ENCODE measurements around the gene HSPB2. TPM values are rescaled to one million over a fixed set of nuclear protein-coding genes. Genes with fewer than 3 reads are reported as not detected.

Gene HSPB2
- polyA plus RNA-seq, 4 donors = 1.1 to 2.7 (median 2.1) TPM

Other genes starting within 250 kb of the HSPB2 start
- 10 to 100 TPM; 20.7 to 24.9 (median 23.4) TPM for gene PPP2R1B, start 146.3 kb upstream of the HSPB2 start, polyA plus RNA-seq (ENCODE audit: insufficient read length in 4 of 4)
- gene ALG9, start 41.2 kb upstream of the HSPB2 start, polyA plus RNA-seq (ENCODE audit: insufficient read length in 4 of 4) = 10 to 100 TPM; 40.3 to 50.2 (median 46.2) TPM
- gene FDXACB1, start 33.6 kb upstream of the HSPB2 start, polyA plus RNA-seq (ENCODE audit: insufficient read length in 4 of 4) = 1 to 10 TPM; 5.4 to 6.9 (median 6.2) TPM
- gene CFAP68, start 33.2 kb upstream of the HSPB2 start, polyA plus RNA-seq (ENCODE audit: insufficient read length in 4 of 4) = 10 to 100 TPM; 45.5 to 55.0 (median 49.5) TPM
- gene CRYAB, start 964 bp upstream of the HSPB2 start, polyA plus RNA-seq (ENCODE audit: insufficient read length in 4 of 4) = 10 to 100 TPM; 49.9 to 71.0 (median 58.3) TPM
- gene C11orf52, start 6.2 kb downstream of the HSPB2 start, polyA plus RNA-seq (ENCODE audit: insufficient read length in 4 of 4) = 10 to 100 TPM; 11.0 to 12.8 (median 12.0) TPM
- gene DIXDC1, start 24.6 kb downstream of the HSPB2 start, polyA plus RNA-seq (ENCODE audit: insufficient read length in 4 of 4) = 10 to 100 TPM; 17.6 to 21.4 (median 19.3) TPM
- 10 to 100 TPM; 47.1 to 60.2 (median 57.4) TPM for gene DLAT, start 112.7 kb downstream of the HSPB2 start, polyA plus RNA-seq (ENCODE audit: insufficient read length in 4 of 4)
- 10 to 100 TPM in 2 of 4 donors, 1 to 10 TPM in 2; 8.6 to 12.5 (median 9.8) TPM for gene PIH1D2, start 161.3 kb downstream of the HSPB2 start, polyA plus RNA-seq (ENCODE audit: insufficient read length in 4 of 4)
- gene NKAPD1, start 161.6 kb downstream of the HSPB2 start, polyA plus RNA-seq (ENCODE audit: insufficient read length in 4 of 4) = 10 to 100 TPM; 43.8 to 56.5 (median 50.4) TPM
- 10 to 100 TPM; 71.6 to 79.1 (median 74.8) TPM for gene TIMM8B, start 174.0 kb downstream of the HSPB2 start, polyA plus RNA-seq (ENCODE audit: insufficient read length in 4 of 4)
- 100 to 1,000 TPM; 200 to 228 (median 215) TPM for gene SDHD, start 174.1 kb downstream of the HSPB2 start, polyA plus RNA-seq (ENCODE audit: insufficient read length in 4 of 4)